Embryonic facial prominence (tissue), 1 donor: ENCODE measurements around the gene MYBL2.
"Not testable (repeated sequence)": the region's sequence is repeated elsewhere in the genome, so short reads cannot be mapped to it uniquely, and the experiment has no call there.

Experiments used
- DNase-seq: peaks from one replicate; pipeline ENCODE4 v3.0.0-alpha.2; 2016; ENCODE audit errors: extremely low spot score

MYBL2 gene

DNA sequence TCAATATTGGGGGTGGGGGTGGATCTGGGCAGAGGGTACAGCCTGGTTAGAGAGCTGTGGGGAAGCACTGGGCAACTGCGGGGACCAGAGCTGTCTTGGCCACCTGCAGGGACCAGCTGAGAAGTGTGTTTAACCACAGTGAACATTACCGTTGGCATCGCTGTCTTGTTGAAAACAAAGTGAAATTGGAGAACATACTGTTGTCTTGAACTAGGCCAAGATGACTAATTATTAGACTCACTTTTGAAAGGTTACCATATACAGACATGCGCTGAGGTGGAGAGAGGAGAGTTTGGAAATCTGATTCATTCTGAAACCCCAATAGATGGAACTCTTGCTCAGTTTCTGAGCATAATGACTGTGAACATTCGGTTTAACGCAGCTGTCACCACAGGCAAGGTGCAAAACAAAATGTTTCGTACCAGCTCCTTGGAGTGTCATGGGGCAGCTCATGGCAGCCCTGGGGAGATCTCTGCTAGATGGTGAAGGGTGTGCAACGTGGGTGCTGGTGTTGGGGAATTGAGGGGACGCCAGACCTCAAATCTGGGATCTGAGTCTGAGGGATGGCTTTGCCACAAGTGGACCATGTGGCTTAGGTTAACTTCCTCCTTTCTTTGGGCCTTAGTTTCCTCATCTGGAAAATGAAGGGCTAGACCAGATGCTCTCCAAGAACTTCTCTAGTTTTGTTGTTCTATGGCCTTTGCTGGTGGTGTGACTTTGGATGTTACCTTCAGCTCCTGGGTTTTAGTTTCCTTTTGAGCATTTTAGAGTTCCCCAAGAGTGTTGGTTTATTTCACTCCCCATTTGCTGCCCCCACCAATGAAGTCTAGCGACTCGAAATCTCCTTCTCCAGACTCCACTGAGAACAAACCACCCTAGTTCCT is 84.5 kb downstream of the MYBL2 start:
- no peak for DNase-seq

DNA sequence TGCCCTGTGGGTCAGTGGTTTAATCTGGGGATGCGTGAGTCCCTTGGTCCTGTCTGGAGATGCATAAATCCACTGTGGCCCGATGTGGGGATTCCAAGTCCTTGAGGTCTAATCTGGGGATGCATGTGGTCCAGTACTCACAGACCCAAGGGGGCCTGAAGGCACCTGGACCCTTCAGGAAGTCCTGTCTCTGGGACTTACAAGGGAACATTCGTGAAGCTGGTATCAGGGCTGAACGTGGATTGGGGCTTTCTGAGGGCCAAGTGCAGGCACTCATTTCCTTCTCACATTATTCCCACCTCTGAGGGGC is 85.1 kb downstream of the MYBL2 start:
- no peak for DNase-seq

DNA sequence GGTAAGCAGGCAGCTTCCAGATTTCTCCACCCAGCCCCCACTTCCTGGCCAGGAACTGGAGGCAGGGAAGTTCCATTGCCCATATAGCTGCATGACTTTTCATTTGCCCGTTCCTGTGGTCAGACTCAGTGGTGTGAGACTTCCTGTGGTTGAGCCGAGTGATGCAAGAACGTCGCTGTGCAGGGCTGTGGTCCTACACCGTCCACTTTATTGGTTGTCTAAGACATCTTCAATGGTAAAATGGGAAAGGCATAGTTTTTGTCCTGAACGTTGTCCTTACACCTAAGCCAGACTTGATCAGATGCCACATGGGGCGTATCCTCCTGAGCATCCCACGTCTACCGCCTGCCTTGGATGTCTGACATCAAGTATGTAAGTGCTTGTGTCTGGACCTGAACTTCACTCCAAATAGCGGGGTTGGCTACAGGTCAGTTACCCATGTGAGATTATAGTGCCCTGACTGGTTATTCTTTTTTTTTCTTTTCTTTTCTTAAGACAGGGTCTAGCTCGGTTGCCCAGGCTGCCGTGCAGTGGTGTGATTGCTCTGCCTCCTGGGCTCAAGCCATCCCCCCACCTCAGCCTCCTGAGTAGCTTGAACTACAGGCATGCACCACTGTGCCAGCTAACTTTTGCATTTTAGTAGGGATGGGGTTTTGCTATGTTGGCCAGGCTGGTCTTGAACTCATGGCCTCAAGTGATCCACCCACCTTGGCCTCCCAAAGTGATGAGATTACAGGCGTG is 85.8 kb downstream of the MYBL2 start:
- DNase-seq, result no peak

DNA sequence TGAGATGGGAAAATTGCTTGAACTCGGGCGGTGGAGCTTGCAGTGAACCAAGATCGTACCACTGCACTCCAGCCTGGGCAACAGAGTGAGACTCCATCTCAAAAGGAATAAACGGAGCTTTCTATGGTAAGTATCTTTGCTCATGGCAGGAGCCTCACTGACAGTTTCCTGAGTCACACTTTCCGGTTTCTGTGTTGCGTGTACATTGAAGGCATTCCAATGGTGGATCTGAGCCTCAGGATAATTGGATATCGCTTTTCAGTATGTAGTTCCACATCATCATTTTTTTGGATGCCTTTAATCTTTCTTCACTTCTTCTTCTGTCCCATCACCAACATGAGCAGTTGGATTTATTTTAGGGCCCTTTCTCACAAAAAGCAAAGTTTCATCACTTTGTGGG is 88.5 kb downstream of the MYBL2 start:
- no peak for DNase-seq

DNA sequence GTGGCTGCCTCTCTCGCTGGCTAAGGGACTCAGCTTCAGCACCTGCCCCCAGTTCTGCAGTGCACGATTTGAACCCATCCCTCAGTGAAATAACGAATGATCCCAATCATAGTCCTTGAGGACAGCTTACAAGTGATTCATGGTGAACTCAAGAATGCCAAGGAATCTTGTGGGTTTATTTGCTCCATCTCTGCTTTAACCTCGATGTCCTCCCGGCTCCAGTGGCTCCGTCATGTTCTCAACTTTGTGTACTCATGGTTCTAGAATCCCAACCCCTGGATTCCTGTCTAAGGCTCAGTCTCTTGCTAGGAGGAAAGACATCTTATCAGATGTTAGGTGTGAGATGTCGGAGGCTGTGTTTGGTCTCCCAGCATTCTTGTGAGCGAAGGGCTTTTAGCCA is 88.9 kb downstream of the MYBL2 start:
- no peak for DNase-seq

DNA sequence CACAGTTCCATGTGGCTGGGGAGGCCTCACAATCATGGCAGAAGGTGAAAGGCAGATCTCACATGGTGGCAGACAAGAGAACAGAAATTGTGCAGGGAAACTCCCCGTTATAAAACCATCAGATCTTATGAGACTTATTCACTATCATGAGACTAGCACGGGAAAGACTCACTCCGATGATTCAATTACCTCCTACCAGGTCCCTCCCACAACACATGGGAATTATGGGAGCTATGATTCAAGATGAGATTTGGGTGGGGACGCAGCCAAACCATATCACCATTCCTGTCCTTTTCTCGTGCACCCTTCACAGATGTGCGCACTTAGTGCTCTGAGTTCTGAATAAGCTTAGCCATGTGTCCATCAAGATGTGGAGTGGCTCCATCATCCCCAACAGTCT is 91.0 kb downstream of the MYBL2 start:
- DNase-seq, result not testable (repeated sequence)

DNA sequence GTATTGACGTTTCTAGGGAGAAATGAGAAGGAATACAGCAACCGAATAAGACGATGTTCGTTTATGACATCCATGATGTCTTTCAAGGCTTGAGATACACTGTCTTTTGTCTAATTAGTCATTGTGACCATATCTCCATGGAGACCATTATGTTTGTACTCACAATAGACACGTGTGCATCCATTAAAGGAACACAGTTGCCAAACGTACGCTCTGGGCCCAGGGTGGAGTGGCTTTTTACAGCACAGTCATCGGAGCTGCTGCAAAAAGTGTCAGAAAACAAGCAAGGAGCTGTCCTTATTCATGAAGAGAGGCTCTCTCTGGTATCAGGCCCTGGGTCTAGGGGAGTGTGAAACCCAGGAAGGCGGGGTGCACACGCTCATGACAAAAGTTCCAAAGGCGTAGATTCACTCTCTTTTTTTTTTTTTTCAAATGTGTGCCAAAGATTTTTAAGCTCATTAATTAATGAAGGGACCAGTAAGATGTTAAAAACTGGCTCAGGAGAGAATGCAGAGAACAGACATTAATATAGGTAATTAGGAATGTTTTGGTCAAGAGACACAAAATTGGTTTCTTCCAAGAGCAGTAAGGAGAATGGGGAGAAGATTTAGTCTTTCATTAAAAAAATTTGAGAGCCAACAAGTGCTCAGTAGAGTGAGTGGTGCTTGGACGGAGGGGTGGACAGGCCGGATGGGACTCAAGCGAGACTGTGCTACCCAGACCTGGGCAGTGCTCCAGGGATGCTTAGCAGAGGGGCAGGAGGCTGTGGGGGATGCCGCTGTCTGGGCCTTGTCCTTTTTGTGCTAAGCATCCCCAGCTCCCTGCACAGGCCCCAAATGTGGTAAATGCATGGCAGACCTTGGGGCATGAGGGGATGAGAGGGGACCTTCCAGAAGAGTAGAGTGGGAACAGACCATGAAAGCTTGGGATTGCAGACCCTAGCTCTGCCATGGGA is 94.7 kb downstream of the MYBL2 start:
- no peak for DNase-seq

DNA sequence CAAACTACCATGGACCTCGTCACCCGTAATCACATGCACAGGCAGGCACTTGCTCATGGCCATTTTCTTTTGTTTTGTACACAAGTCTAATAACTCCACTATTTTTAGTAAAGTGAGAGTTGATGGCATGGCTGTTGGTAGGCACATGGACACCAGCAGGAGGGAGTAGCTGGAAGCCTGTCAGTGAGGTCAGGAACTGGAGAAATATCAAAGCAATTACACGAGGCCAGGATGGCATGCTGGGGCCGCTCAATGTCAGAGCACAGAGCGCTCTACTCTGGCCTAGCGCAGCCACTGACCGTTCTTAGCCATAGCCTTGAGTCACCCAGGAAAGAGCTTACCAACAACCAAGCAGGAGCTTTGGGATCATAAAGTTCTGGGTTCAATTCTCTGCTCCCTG is 96.0 kb downstream of the MYBL2 start:
- no peak for DNase-seq

DNA sequence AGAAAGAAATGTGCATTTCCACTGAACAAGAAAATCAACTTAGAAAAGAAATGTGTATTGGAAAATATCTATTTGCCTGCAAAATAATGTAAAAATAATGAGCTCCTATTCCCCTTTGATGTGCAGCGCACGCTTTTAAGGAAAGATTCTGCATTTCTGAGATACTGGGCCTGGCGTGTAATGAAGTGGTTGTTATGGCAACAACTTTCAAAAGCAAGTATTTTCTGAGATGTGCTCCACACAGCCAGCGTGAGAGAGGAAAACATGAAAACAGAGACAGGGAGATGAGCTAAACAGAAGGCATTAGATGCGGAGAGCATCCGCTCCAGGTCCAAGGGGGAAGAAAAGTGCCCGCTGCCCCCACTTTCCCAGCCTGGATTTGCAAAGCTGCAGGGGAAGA is 99.0 kb downstream of the MYBL2 start:
- no peak for DNase-seq
